HG03159 (cell line): ENCODE measurements around the gene ST8SIA6.

Experiments
- ATAC-seq: cut with Tn5 transposase; IDR thresholded peaks from one replicate; pipeline ENCODE4 v1.9.1; 2021; ENCODE audit warnings: mild to moderate bottlenecking, moderate library complexity; ENCODE audit not compliant: unreplicated experiment

Gene ST8SIA6

GRCh38 chr10:17276756-17277424 lies 177.5 kb downstream of the ST8SIA6 start:
- ATAC-seq, result no peak

- ATAC-seq, result no peak
Measured at GRCh38 chr10:17273403-17273802, 181.0 kb downstream of the ST8SIA6 start.

- ATAC-seq, result no peak
Measured at GRCh38 chr10:17272648-17273047, 181.7 kb downstream of the ST8SIA6 start.
